HEK293 (cell line): ENCODE data around the gene C1QTNF1.

ENCODE experiments used
- CTCF ChIA-PET: fragments of 350-600 bp; formaldehyde crosslinking; extraction: SDS; loops from one replicate; lab custom pipeline; 2021; ENCODE audit warnings: antibody characterized with exemption; lab: Yijun Ruan, JAX
- POLR2A ChIA-PET: fragments of 300-600 bp; formaldehyde crosslinking; extraction: SDS; loops from one replicate; lab custom pipeline; 2020; ENCODE audit warnings: antibody characterized with exemption, inconsistent platforms; lab: Yijun Ruan, JAX
- H3K27ac ChIP-seq: fragments of 200-500 bp; sonication (Bioruptor generic); 2 replicates; pipeline ENCODE4 v1.5.1; 2014; ENCODE audit warnings: low read depth, low read length, control low read depth, inconsistent platforms; ENCODE audit errors: extremely low read depth
- H3K36me3 ChIP-seq, 2 experiments: fragments of 200-500 bp in 1 of 2; sonication (Bioruptor generic) in 1 of 2; 1 replicate in 1 of 2; 2 replicates in 1 of 2; pipeline ENCODE4 v1.5.1; 2014 to 2017; ENCODE audit warnings: inconsistent platforms in 2 of 2, low read length in 2 of 2; ENCODE audit not compliant: control insufficient read depth in 2 of 2, insufficient read depth in 1 of 2
- H3K4me1 ChIP-seq: fragments of 200-500 bp; sonication (Bioruptor generic); 2 replicates; pipeline ENCODE4 v1.5.1; 2014; ENCODE audit warnings: mild to moderate bottlenecking, low read length, inconsistent platforms; ENCODE audit not compliant: control insufficient read depth, insufficient read depth
- H3K4me3 ChIP-seq: 2 replicates; pipeline ENCODE4 v1.5.1; 2011; ENCODE audit warnings: low read depth, mild to moderate bottlenecking, control low read depth, low read length, moderate library complexity
- H3K9me3 ChIP-seq: fragments of 200-500 bp; sonication (Bioruptor generic); 2 replicates; pipeline ENCODE4 v1.5.1; 2014; ENCODE audit warnings: low read depth, low read length, inconsistent platforms; ENCODE audit not compliant: control insufficient read depth, insufficient read depth
- GLI2 ChIP-seq: fragments of 450-650 bp; formaldehyde crosslinking; IDR thresholded peaks from 2 replicates; pipeline ENCODE4; 2017; ENCODE audit warnings: missing biosample characterization, missing genetic modification characterization, low read depth, borderline replicate concordance
- KLF7 ChIP-seq: fragments of 450-650 bp; formaldehyde crosslinking; IDR thresholded peaks from 2 replicates; pipeline ENCODE4 v1.5.1; 2016; ENCODE audit warnings: missing biosample characterization, missing genetic modification characterization, borderline replicate concordance
- OVOL3 ChIP-seq: fragments of 450-650 bp; formaldehyde crosslinking; IDR thresholded peaks from 2 replicates; pipeline ENCODE4 v1.5.1; 2016; ENCODE audit warnings: missing biosample characterization, missing genetic modification characterization
- SETDB1 ChIP-seq: IDR thresholded peaks from one replicate; pipeline ENCODE4 v1.6.1; 2017; ENCODE audit warnings: mild to moderate bottlenecking, low read length, moderate library complexity, mixed read lengths; ENCODE audit not compliant: insufficient read length
- ZFHX2 ChIP-seq: fragments of 450-650 bp; formaldehyde crosslinking; conservative IDR thresholded peaks from 2 replicates; pipeline ENCODE4 v1.5.1; 2016; ENCODE audit warnings: missing biosample characterization, missing genetic modification characterization
- ZNF140 ChIP-seq: fragments of 450-650 bp; formaldehyde crosslinking; IDR thresholded peaks from 2 replicates; pipeline ENCODE4 v1.5.1; 2016; ENCODE audit warnings: missing biosample characterization, missing genetic modification characterization
- ZNF174 ChIP-seq: fragments of 450-650 bp; formaldehyde crosslinking; IDR thresholded peaks from 2 replicates; pipeline ENCODE4 v1.5.0; 2017; ENCODE audit warnings: missing biosample characterization, mild to moderate bottlenecking, missing genetic modification characterization
- ZNF341 ChIP-seq: fragments of 450-650 bp; formaldehyde crosslinking; IDR thresholded peaks from 2 replicates; pipeline ENCODE4; 2016; ENCODE audit warnings: low read depth, missing biosample characterization, missing genetic modification characterization
- ZNF416 ChIP-seq: fragments of 450-650 bp; formaldehyde crosslinking; IDR thresholded peaks from 2 replicates; pipeline ENCODE4 v1.5.1; 2016; ENCODE audit warnings: missing biosample characterization, missing genetic modification characterization
- ZNF544 ChIP-seq: fragments of 450-650 bp; formaldehyde crosslinking; IDR thresholded peaks from 2 replicates; pipeline ENCODE4 v1.5.0; 2017; ENCODE audit warnings: missing biosample characterization, missing genetic modification characterization
- ZNF548 ChIP-seq: fragments of 450-650 bp; formaldehyde crosslinking; IDR thresholded peaks from 2 replicates; pipeline ENCODE4 v1.5.1; 2016; ENCODE audit warnings: missing biosample characterization, missing genetic modification characterization
- ZNF561 ChIP-seq: fragments of 450-650 bp; IDR thresholded peaks from 2 replicates; pipeline ENCODE4 v1.5.1; 2018; ENCODE audit warnings: missing biosample characterization, missing genetic modification characterization, borderline replicate concordance
- ZNF596 ChIP-seq: fragments of 450-650 bp; IDR thresholded peaks from 2 replicates; pipeline ENCODE4 v1.5.0; 2018; ENCODE audit warnings: missing biosample characterization, mild to moderate bottlenecking, missing genetic modification characterization, moderate library complexity
- ZNF600 ChIP-seq: fragments of 450-650 bp; formaldehyde crosslinking; IDR thresholded peaks from 2 replicates; pipeline ENCODE4 v1.5.1; 2016; ENCODE audit warnings: missing biosample characterization, missing genetic modification characterization
- ZNF626 ChIP-seq: fragments of 450-650 bp; sonication (Bioruptor Pico); formaldehyde crosslinking; IDR thresholded peaks from 2 replicates; pipeline ENCODE4 v1.5.1; 2018; ENCODE audit warnings: missing biosample characterization, missing genetic modification characterization, inconsistent platforms
- ZNF654 ChIP-seq: fragments of 450-650 bp; formaldehyde crosslinking; IDR thresholded peaks from 2 replicates; pipeline ENCODE4 v1.5.1; 2016; ENCODE audit warnings: low read depth, missing biosample characterization, missing genetic modification characterization
- ZNF664 ChIP-seq: fragments of 450-650 bp; formaldehyde crosslinking; IDR thresholded peaks from 2 replicates; pipeline ENCODE4 v1.5.1; 2016; ENCODE audit warnings: missing biosample characterization, missing genetic modification characterization
- ZNF670 ChIP-seq: fragments of 450-650 bp; formaldehyde crosslinking; IDR thresholded peaks from 2 replicates; pipeline ENCODE4 v1.5.1; 2016; ENCODE audit warnings: missing biosample characterization, missing genetic modification characterization, low read depth
- ZNF791 ChIP-seq: fragments of 450-650 bp; formaldehyde crosslinking; IDR thresholded peaks from 2 replicates; pipeline ENCODE4 v1.5.1; 2016; ENCODE audit warnings: missing biosample characterization, missing genetic modification characterization
- TF ChIP-seq, protein P1 (sequence below): fragments of 450-650 bp; formaldehyde crosslinking; IDR thresholded peaks from 2 replicates; pipeline ENCODE4 v1.5.1; 2016; ENCODE audit warnings: missing biosample characterization, missing genetic modification characterization
- TF ChIP-seq, protein P2 (sequence below): fragments of 450-650 bp; formaldehyde crosslinking; IDR thresholded peaks from 2 replicates; pipeline ENCODE4 v1.5.1; 2016; ENCODE audit warnings: missing biosample characterization, missing genetic modification characterization
- TF ChIP-seq, protein P3 (sequence below): fragments of 450-650 bp; formaldehyde crosslinking; IDR thresholded peaks from 2 replicates; pipeline ENCODE4 v1.5.1; 2016; ENCODE audit warnings: missing biosample characterization, missing genetic modification characterization
- TF ChIP-seq, protein P4 (sequence below): fragments of 450-650 bp; formaldehyde crosslinking; IDR thresholded peaks from 2 replicates; pipeline ENCODE4 v1.5.1; 2016; ENCODE audit warnings: missing biosample characterization, missing genetic modification characterization

The C1QTNF1 gene

DNA sequence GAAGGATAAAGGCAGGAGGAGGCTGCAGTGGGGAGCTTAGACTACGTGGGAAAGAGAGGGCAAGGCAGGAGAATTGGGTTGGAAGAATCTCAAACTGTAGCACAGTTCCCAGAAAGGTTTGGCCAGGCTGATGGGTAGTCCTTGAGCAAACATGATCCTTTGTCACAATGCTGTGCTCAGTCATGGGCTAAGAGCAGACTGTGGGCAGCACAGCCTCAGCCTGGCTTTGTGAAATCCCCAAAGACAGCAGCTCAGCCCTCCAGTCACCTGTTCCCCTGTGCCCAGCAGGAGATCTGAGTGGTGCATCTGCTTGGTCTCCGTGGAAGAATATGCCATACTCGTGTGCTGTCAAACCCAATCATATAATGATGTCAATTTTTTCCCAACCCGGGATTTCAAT, 40.1 kb downstream of the C1QTNF1 start:
- H3K4me1 ChIP-seq = no peaks in the 10 kb centered on the region
- no peaks in the 10 kb centered on the region for H3K9me3 ChIP-seq
- ChIA-PET POLR2A (no interaction called here), CTCF (interaction anchor here (0.7 to 6.7 kb wide), 10 partner anchors 10 to 332 kb away, joined by 3 to 94 read pairs (median 20); partner anchors contain the start of gene ENGASE)
- no peaks in the 10 kb centered on the region for H3K36me3 ChIP-seq
- TF ChIP-seq ZNF174 = no peak
- TF ChIP-seq KLF7 (tag by site-specific recombination) = no peak
- TF ChIP-seq ZNF626 (tag by site-specific recombination) = no peak
- TF ChIP-seq ZNF791 (tag by site-specific recombination) = no peak
- TF ChIP-seq ZNF548 (tag by site-specific recombination) = no peak
- no peak for TF ChIP-seq ZNF140
- TF ChIP-seq GLI2 (tag by site-specific recombination) = no peak
- TF ChIP-seq ZNF561 = no peak
- no peak for TF ChIP-seq ZNF544 (tag by site-specific recombination)
- TF ChIP-seq, protein P1, sequence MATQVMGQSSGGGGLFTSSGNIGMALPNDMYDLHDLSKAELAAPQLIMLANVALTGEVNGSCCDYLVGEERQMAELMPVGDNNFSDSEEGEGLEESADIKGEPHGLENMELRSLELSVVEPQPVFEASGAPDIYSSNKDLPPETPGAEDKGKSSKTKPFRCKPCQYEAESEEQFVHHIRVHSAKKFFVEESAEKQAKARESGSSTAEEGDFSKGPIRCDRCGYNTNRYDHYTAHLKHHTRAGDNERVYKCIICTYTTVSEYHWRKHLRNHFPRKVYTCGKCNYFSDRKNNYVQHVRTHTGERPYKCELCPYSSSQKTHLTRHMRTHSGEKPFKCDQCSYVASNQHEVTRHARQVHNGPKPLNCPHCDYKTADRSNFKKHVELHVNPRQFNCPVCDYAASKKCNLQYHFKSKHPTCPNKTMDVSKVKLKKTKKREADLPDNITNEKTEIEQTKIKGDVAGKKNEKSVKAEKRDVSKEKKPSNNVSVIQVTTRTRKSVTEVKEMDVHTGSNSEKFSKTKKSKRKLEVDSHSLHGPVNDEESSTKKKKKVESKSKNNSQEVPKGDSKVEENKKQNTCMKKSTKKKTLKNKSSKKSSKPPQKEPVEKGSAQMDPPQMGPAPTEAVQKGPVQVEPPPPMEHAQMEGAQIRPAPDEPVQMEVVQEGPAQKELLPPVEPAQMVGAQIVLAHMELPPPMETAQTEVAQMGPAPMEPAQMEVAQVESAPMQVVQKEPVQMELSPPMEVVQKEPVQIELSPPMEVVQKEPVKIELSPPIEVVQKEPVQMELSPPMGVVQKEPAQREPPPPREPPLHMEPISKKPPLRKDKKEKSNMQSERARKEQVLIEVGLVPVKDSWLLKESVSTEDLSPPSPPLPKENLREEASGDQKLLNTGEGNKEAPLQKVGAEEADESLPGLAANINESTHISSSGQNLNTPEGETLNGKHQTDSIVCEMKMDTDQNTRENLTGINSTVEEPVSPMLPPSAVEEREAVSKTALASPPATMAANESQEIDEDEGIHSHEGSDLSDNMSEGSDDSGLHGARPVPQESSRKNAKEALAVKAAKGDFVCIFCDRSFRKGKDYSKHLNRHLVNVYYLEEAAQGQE = no peak
- no peak for TF ChIP-seq ZFHX2 (tag by site-specific recombination)
- TF ChIP-seq ZNF600 (tag by site-specific recombination) = no peak
- TF ChIP-seq ZNF416 (tag by site-specific recombination) = no peak
- TF ChIP-seq ZNF596 = no peak
- no peak for TF ChIP-seq OVOL3 (tag by site-specific recombination)
- no peak for TF ChIP-seq SETDB1
- TF ChIP-seq, protein P2, sequence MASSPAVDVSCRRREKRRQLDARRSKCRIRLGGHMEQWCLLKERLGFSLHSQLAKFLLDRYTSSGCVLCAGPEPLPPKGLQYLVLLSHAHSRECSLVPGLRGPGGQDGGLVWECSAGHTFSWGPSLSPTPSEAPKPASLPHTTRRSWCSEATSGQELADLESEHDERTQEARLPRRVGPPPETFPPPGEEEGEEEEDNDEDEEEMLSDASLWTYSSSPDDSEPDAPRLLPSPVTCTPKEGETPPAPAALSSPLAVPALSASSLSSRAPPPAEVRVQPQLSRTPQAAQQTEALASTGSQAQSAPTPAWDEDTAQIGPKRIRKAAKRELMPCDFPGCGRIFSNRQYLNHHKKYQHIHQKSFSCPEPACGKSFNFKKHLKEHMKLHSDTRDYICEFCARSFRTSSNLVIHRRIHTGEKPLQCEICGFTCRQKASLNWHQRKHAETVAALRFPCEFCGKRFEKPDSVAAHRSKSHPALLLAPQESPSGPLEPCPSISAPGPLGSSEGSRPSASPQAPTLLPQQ (tag by site-specific recombination) = no peak
- no peak overlapping the region for H3K4me3 ChIP-seq
- H3K27ac ChIP-seq = no peak overlapping the region

DNA sequence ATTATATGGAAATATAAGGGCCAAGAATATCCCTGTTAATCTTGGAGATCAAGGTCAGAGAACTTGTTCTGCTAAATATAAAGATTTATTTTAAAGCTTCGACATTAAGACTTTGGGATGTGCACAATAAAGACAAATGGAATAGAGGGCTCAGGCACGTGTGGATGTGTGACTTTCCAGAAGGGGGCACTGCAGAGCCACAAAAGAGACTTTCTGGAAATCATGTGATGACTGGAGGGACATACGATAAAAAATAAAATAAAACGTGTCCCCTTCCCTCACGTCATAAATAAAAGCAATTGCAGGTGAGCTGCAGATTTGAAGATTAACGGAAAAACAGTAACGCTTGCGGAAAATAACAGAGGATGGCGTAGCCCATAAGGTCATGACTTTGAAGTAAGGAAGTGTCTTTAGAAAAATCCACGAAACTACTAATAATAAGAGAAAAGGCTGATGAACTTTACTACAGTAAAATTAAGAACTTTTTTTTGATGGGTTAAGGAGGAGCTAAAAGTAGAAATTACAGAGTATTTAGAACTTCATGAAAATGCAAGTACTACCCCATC, 41.2 kb downstream of the C1QTNF1 start:
- Histone ChIP-seq H3K4me3 (no peak overlapping the region), H3K27ac (no peak overlapping the region), H3K4me1 (no peaks in the 10 kb centered on the region), H3K9me3 (no peaks in the 10 kb centered on the region), H3K36me3 (no peaks in the 10 kb centered on the region)
- CTCF ChIA-PET = interaction anchor here (0.5 to 6.7 kb wide), 26 partner anchors 9 to 688 kb away, joined by 3 to 94 read pairs (median 4); partner anchors contain the start of gene ENGASE
- POLR2A ChIA-PET = no interaction called here
- TF ChIP-seq ZNF654 (tag by site-specific recombination) = peak; percentile 79
- TF ChIP-seq, protein P3, sequence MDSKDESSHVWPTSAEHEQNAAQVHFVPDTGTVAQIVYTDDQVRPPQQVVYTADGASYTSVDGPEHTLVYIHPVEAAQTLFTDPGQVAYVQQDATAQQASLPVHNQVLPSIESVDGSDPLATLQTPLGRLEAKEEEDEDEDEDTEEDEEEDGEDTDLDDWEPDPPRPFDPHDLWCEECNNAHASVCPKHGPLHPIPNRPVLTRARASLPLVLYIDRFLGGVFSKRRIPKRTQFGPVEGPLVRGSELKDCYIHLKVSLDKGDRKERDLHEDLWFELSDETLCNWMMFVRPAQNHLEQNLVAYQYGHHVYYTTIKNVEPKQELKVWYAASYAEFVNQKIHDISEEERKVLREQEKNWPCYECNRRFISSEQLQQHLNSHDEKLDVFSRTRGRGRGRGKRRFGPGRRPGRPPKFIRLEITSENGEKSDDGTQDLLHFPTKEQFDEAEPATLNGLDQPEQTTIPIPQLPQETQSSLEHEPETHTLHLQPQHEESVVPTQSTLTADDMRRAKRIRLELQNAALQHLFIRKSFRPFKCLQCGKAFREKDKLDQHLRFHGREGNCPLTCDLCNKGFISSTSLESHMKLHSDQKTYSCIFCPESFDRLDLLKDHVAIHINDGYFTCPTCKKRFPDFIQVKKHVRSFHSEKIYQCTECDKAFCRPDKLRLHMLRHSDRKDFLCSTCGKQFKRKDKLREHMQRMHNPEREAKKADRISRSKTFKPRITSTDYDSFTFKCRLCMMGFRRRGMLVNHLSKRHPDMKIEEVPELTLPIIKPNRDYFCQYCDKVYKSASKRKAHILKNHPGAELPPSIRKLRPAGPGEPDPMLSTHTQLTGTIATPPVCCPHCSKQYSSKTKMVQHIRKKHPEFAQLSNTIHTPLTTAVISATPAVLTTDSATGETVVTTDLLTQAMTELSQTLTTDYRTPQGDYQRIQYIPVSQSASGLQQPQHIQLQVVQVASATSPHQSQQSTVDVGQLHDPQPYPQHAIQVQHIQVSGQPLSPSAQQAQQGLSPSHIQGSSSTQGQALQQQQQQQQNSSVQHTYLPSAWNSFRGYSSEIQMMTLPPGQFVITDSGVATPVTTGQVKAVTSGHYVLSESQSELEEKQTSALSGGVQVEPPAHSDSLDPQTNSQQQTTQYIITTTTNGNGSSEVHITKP (tag by site-specific recombination) = no peak
- no peak for TF ChIP-seq ZNF670 (tag by site-specific recombination)
- TF ChIP-seq, protein P4, sequence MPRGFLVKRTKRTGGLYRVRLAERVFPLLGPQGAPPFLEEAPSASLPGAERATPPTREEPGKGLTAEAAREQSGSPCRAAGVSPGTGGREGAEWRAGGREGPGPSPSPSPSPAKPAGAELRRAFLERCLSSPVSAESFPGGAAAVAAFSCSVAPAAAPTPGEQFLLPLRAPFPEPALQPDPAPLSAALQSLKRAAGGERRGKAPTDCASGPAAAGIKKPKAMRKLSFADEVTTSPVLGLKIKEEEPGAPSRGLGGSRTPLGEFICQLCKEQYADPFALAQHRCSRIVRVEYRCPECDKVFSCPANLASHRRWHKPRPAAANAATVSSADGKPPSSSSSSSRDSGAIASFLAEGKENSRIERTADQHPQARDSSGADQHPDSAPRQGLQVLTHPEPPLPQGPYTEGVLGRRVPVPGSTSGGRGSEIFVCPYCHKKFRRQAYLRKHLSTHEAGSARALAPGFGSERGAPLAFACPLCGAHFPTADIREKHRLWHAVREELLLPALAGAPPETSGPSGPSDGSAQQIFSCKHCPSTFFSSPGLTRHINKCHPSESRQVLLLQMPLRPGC (tag by site-specific recombination) = no peak
- no peak for TF ChIP-seq ZNF341 (tag by site-specific recombination)
- TF ChIP-seq ZNF664 (tag by site-specific recombination) = 0 out of 2 replicates have a peak, but pooled peaks have one; percentile 29
